CD4-positive, alpha-beta T cell treated with Interleukin-17A for 1 hour (primary cell): ENCODE data around the gene VAV2.

Experiments
- DNase-seq: peaks from one replicate; pipeline ENCODE4 v3.0.0-alpha.2; 2020

VAV2 gene

DNA sequence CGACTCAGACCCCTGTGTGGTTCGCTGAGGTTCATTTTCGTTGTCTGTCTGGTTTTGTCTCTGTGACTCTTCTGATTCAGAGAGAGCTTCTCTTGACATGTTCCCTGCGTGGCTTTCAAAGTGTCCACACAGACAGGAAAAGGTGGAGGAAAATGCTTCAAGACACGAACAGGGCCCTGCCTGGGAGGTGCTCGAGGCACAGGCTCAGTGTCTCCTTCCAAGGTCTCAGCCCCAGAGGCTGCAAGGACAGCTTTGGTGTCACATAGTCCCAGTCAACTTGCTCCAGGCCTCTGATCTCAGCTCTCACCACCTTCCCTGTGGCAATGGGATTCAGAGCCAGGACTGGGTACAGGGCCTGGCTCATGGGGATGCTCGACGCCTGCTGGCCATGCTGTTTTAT lies 202.3 kb downstream of the VAV2 start:
- DNase-seq: no peak

- DNase-seq: no peak
Observed at GRCh38 chr9:133788819-133789717, 203.1 kb downstream of the VAV2 start.

DNA sequence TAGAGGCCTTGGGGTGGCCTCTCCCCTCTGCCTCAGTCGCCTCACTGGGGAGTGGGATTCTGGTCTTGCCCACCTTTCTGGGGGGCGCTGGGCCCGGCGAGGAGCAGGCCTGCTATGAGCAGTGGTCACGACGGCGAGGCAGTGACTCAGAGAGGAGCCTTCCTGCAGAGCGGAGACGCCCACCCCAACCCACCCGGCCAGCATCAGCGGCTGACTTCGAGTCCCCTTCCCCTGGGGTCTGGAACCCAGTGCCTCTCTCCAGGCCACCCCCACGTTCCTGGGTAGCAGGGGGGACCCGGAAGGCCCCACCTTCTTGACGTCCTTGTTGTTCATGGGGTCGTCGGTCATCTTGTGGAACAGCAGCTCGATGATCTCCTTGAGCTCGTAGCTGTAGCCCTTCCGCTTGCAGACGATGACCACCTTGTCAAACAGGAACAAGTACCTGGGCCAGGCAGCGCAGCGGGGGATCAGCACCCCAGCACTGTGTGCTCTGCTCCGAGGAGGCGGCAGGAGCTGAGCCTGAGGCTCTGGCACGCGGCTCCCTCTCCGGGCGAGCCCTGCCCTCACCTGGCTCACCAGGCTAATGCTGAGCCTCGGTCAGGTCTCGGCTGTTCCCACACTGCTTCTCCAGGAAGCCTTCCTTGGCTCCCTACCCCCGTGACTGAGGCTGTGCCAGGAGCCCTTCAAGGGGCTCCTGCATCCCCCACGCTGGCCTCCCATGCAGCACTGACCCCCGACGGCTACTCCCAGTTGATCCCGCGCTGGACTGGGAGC lies 203.9 kb downstream of the VAV2 start:
- no peak for DNase-seq

DNA sequence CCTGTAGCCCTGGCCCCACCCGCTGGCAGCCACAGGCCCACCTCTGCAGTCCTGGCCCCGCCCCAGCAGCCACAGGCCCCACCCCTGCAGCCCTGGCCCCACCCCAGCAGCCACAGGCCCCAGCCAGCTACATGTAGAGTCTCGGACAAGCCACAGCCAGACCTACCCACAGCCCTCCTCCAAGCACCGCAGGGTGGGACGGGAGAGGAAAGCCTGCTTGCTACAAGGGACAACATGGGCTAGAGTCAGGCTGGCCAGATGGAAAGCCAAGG lies 204.4 kb downstream of the VAV2 start:
- no peak for DNase-seq

DNA sequence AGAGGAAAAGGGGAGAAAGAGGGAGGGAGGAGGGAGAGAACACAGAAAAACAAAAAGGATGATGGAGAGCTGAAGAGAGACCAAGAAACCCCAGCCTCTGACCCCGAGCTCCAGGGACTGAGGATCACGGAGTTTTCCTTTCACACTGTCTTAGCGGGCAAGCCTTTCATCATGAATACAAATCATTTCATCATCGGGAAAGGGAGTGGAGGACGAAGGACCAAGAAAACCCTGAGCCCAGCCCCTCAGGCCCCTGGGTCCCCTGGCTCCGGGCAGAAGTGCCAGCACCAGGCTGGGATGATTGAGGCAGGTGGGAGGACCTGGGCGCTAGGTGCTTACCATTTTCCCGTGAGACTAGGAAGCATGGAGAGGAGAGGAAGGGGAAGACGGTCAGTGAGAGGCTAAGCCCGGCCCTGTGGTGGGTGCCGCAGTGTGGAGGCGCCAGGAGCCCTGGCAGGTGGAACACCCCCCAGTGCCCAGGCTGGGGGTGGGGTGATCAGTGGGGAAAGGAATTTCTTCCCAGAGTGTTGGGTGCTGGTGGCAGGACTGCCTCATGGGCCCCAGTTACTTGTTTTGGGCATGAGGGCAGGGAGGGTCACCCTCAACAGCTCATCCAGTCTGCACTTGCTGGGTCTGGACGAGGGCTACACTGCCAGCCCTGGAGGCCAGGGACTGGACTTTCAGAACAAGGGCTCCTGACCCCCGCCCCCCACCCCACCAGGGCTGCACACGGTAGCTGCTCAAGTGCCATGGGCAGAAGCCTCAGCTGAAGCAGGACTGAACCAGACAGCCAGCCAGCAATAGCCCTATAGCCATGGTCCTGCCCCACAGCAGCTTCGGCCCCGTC lies 205.0 kb downstream of the VAV2 start:
- DNase-seq: no peak

DNA sequence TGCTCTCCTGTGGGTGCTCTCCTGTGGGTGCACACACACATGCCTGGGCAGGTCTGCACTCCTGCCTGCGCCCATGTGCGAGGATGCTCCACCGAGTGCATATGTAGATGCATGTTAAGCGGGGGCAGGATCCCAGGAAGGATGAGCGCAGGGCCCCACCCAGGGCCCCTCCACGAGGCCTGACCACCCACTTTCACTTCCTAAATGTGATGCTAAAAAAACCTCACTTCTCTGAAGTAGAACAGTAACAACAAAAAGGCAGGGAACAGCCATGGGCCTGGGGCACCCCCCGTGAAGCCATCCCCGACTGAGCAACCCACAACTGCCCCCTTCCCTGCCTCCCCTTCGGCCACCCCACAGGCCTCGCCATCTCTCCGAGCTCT lies 205.8 kb downstream of the VAV2 start:
- no peak for DNase-seq

DNA sequence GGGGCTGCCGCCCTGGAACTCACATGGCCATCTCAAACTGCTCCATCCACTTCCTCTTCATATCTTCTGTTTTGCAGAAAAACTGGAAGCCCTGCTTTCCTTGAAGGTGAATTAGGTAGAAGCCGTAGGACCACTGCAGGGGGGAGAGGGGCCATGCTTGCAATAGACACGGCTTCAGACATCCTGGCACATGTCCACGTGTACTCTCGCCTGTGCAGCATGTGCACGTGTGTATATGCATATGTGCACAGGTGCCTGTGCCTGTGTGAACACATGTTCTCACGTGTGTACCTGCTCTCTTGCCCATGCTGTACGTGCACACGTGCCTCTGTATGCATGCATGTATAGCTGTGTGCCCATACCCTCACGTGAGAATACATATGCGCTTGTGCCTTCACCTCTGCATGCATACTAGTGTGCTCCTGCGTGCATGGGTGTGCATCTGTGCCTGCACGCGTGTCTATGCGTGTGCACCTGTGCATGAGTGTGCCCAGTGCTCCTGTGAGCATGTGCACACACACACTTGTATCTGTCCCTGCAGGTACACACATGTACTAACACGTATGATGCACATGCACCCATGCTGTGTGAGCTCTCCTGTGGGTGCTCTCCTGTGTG lies 206.3 kb downstream of the VAV2 start:
- DNase-seq: no peak

DNA sequence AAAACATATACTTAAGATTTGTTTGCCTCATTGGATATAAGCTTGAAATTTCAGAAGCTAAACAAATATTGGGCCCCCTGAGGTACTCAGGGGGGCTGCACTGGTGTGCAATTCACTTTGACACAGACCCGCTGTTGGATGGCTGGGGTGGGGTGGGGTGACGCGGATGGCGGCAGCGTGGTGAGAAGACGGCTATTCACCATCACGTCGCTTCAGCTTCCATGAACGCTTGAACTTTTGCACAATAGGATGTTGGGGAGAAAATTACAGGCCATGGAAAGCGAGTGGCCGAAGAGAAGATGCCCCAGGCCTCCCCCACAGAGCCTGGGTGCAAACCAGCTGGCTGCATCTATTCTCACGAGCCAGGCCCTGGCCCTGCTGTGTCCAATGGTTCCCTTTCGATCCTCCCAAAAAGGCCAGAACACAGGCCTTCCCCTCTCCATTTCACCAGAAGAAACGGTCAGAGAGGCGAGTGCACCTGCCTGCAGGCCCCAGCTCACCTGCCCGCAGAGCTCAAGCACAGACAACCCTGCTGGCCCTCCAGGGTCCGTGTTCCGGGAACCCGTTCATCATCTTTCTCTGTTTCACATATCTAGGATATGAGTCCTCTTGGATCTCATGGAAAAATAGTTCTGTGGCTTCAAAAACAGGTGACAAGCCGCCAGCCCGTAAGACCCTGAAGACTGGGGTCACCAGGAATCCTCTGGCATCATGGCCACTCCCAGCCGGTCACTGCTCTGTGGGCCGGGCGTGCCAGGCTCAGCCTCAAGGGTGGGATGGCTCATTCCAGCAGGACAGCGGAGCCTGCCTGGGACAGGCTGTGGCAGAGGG lies 207.2 kb downstream of the VAV2 start:
- no peak for DNase-seq

DNA sequence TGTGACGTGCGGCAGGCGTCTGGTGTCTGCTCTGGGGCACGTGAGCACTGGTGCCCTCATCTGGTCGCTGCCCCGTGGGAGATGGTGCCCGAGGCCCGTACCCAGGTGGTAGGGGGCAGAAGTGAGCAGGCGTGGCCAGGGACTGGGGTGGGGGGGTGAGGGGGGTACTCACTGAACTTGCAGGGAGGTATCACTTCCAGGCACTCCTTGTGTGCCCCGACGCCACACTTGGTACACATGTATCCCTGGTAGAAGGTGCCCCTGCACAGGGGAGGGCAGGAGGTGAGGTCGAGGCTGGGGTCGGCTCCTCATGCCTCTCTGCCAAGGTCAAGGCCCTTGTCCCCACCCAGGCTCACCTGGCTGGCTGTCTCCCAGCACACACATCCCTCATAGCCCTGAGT lies 208.8 kb downstream of the VAV2 start:
- no peak for DNase-seq

DNA sequence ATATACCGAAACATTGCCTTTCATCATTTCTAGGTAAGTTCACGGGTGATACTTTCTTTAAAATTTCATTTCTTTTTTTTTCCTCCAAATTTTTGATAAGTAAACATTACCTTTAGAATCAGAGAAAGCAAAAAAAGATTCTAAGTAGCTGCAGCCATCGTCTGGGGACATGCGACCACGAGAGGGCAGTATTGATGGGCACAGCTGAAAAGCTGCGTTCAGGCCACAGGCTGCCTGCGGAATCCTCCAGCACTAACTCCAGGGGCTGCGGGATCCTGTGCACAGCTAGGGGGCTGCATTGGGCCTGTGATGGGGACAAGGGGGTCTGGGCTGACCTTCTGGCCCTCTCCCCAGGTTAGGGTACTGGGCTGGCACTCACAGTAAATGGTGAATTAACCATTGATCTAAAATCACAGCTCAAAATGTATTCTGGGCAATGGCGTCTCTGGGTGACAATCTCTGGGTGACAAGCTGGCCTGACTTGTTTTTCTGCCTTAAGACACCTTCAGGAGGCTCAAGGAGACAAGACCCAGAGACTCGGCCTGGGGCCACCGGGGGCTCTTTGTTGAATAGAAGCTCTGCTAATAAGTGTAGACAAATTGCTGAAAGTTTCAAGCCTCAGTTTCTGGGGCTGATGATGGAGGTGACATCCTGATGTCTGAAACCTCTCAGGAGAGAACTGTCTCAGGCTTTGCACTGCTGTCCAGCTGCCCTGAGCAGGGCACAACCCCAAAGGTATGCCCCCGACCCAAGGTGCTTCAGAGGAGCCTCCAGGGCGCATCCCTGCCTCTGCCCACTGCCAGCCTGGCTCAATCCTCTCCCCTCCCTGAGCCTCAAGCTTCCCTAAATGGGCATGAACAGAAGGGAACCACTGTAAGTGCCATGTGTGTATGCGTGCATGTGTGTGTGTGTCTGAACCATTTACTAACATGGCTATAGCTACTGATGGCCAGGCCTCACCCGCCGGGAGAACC lies 209.7 kb downstream of the VAV2 start:
- peak; percentile 57 for DNase-seq

GRCh38 chr9:133781828-133782135 lies 210.3 kb downstream of the VAV2 start:
- no peak for DNase-seq

DNA sequence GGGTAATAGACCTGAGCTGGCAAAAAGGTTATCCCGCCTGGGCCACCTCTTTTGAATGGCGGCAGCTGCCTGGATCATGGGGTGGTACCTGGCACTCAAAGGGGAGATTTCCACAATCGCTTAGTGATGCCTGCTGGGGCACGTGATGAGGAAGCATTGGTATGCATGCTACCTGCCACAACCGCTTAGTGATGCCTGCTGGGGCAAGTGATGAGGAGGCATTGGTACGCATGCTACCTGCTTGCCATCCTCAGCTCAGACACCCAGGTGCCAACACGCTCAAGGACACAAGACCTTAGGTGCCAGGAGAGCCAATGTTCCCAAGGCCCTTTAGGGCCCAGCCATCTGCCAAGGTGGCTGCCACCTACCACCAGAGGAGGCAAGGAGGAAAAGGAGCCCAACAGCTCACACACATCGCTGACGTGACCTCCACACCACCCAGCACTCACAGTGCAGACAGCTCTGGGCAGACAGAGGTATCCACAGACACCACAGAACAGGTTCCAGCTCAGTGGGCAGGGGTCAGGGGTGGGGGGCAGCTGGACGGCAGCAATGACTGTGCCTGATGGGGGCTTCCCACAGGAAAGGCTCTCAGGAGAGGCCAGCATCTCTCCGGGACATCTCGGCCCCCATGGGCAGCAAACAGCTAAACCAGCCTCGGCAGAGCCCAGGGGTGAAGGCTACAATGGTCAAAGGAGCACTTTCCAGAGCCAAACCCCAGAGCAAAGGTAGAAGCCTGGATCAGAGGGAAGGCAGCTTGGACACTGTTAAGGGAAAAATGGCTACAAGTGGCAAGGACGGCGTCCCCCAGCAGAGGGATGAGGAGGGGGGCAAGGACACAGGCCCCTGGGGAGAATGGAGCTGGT lies 210.9 kb downstream of the VAV2 start:
- DNase-seq: no peak

DNA sequence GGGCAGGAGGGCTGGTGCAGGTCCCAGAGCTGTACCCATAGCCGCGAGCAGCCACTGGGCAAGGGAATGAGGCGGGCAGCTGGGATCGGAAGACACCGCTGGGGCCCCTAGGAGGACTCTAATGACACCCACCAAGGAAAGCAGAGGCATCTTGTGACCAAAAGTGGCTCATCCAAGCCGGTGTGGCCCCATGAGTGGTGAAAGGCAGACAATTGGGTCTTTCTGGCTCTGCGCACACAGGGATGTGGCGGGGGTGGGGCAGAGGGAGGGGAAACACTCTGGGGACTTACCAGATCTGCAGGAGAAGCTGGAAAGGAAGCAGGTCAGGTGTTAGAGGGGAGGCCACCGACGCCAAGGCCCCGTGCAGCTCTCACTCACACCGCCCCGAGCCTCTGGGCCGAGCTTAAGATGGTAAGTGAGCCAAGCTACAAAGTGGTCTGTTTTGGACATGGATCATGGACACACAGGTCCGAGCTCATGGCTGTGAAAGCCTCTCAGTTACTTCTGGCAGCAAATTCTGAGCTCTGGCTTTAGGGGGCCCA lies 211.6 kb downstream of the VAV2 start:
- DNase-seq: no peak

DNA sequence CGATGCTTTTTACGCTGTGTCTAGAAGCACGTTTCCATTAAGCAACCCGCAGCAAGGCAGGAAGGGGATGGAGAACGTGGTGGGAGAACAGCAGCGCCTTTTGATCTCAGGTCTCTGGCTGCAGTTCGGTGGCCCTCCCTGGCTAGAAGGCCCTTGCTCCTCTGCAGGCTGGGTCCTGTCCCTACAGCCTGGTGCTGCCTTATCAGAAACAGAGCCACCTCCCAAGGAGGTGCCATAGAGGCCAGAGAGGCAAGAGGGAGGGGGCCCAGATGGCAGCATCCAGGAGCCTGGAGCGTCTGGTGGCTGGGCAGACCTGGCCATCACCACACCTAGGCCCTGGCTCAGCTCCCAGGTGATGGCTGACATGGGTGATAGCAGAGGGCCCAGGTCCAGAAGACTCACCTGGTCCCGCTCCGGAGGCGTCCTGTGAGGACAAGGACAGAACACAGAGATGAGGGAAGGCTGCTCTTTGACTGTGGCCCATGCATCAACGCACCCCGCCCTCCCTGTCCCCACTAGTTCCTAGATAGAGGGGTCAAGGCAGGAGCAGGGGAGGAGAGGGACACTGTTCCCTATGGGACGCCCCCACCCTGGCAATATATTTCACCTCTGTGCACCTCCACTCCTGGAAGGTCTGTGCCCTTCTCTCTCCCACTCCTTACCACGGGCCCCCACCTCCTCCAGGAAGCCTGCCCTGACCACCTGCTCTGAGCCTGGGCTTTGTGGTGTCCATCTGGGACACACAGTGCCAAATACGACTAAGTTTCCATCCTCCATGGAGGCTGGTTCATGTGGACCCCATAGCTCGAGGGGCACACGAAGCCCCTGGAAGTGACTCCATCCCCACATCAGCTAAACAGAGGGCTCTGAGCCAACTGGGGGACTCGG lies 212.4 kb downstream of the VAV2 start:
- DNase-seq: no peak

GRCh38 chr9:133779081-133779480 lies 213.0 kb downstream of the VAV2 start:
- no peak for DNase-seq

DNA sequence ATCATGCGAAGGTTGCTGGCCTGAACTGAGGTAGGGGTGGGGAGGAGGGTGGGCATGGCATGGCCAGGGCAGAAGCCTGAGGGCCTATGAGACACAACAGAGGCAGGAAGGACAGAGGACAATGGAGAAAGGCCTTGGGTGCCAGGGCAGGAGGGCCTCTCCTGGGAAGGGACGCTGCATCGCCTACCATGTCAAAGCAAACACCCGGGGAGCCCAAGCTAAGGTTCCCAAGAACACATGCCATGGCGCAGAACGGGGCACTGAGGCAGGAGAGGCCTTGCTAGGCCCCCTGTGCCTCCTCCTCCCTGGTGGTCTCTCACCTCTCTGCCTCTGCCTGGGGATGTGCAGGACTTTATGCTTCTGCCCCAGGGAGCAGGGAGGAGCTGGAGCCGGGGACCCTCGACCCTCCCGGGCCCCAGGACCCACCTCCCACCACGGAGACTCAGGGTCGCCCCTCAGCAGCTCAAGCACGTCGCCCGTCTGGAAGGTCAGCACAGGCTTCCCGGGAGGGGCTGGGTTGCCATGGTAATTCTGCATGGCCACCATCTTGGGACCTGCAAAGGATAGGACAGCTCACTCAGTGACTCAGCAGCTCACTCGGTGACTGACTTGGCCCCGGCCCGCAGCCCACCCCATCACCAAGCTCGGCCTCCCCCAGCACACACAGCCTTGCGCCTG lies 213.6 kb downstream of the VAV2 start:
- no peak for DNase-seq

DNA sequence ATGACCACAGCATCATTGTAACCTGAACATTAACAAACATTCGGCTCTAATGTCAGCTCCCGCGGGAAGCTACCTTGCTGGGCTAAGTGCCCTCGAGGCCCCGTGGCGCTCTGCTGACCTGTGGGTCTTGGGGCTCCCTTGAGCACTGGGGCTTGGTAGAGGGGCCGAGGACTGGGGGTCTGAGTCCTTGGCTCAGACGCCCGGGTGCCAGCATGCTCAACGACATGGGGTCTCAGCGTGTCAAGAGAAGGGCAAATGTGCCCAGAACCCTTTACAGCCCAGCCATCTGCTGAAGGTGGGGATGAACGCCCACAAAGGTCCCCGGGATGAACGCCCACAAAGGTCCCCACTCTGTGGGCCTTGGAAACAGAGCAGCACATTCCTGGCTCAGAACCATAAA lies 214.3 kb downstream of the VAV2 start:
- no peak for DNase-seq
